Colonic mucosa (tissue), 4 donors: Measurements from ENCODE around the gene DBH. TPM values are rescaled to one million over a fixed set of nuclear protein-coding genes. Genes with fewer than 3 reads are reported as not detected.

Source experiments
- DNase-seq: peaks from one replicate; pipeline ENCODE4 v3.0.0-alpha.2; 2020
- H3K27ac ChIP-seq: fragments of 200-600 bp; one replicate; pipeline ENCODE4 v1.8.0; 2021
- H3K27me3 ChIP-seq: fragments of 200-600 bp; one replicate; pipeline ENCODE4 v1.8.0; 2021
- H3K36me3 ChIP-seq: fragments of 200-600 bp; one replicate; pipeline ENCODE4 v1.8.0; 2021
- H3K4me1 ChIP-seq: fragments of 200-600 bp; one replicate; pipeline ENCODE4 v1.8.0; 2021; ENCODE audit warnings: mild to moderate bottlenecking
- H3K4me3 ChIP-seq: fragments of 200-600 bp; one replicate; pipeline ENCODE4 v1.8.0; 2021
- H3K9ac ChIP-seq, 2 donors: one replicate each; pipeline ENCODE4 v1.7.0; 2013; ENCODE audit warnings: control low read depth in 2 of 2, low read depth in 2 of 2, low read length in 2 of 2
- H3K9me3 ChIP-seq: fragments of 200-600 bp; one replicate; pipeline ENCODE4 v1.8.0; 2021
- CTCF ChIP-seq: fragments of 200-600 bp; IDR thresholded peaks from one replicate; pipeline ENCODE4 v1.8.0; 2022; ENCODE audit warnings: antibody characterized with exemption, mild to moderate bottlenecking
- intact Hi-C: fragments of 100-400 bp; cut with DNase I; formaldehyde crosslinking; loops from one replicate; pipeline ENCODE4 v1.14.1; 2022
- total RNA-seq, 2 donors: library from RNA; stranded (reverse); fragmentation: NEBNext Ultra II Directional in 1 of 2; extraction: Animal tissue kit (Norgen Biotek cat#: 25700) in 1 of 2; gene quantifications; one replicate each; pipeline ENCODE4 v1.2.1, GENCODE V29; 2021
- donor health status: healthy.
- donor health status: DM: no; HTN: no; CAD: no.
- donor health status: DM: no; HTN: no; CAD: no.

The DBH gene
- total RNA-seq, 2 donors from 2014 or later: not detected

GRCh38 chr9:133615606-133616188, 20.5 kb upstream of the DBH start:
- Histone ChIP-seq H3K27ac (no peak overlapping the region), H3K4me3 (no peak overlapping the region), H3K27me3 (no peaks in the 10 kb centered on the region), H3K36me3 (no peaks in the 10 kb centered on the region), H3K9me3 (no peaks in the 10 kb centered on the region), H3K9ac (no peak overlapping the region), H3K4me1 (no peaks in the 10 kb centered on the region)
- no peak for TF ChIP-seq CTCF
- DNase-seq: no peak
- intact Hi-C loops: no loop called here

GRCh38 chr9:133616643-133617405, 19.3 kb upstream of the DBH start:
- no peak overlapping the region for H3K27ac ChIP-seq
- no peak for DNase-seq
- H3K27me3 ChIP-seq: no peaks in the 10 kb centered on the region

GRCh38 chr9:133618726-133619125, 17.4 kb upstream of the DBH start:
- H3K9ac ChIP-seq: no peak overlapping the region

More at GRCh38 chr9:133616643-133617405, 19.3 kb upstream of the DBH start:
- H3K36me3 ChIP-seq: no peaks in the 10 kb centered on the region
- H3K9ac ChIP-seq: no peak overlapping the region
- TF ChIP-seq CTCF: no peak
- no peaks in the 10 kb centered on the region for H3K4me1 ChIP-seq
- intact Hi-C loops: no loop called here
- H3K4me3 ChIP-seq: no peak overlapping the region
- H3K9me3 ChIP-seq: no peaks in the 10 kb centered on the region

GRCh38 chr9:133619791-133620190, 16.4 kb upstream of the DBH start:
- Histone ChIP-seq H3K9ac (no peak overlapping the region), H3K36me3 (no peaks in the 10 kb centered on the region), H3K4me3 (no peak overlapping the region), H3K9me3 (no peaks in the 10 kb centered on the region), H3K27ac (no peak overlapping the region), H3K27me3 (no peaks in the 10 kb centered on the region), H3K4me1 (no peaks in the 10 kb centered on the region)
- intact Hi-C loops: no loop called here
- DNase-seq: no peak
- no peak for TF ChIP-seq CTCF

More at GRCh38 chr9:133618726-133619125, 17.4 kb upstream of the DBH start:
- no peaks in the 10 kb centered on the region for H3K36me3 ChIP-seq
- no peak overlapping the region for H3K4me3 ChIP-seq
- H3K27me3 ChIP-seq: no peaks in the 10 kb centered on the region
- H3K4me1 ChIP-seq: no peaks in the 10 kb centered on the region
- no peak for TF ChIP-seq CTCF
- H3K27ac ChIP-seq: no peak overlapping the region
- intact Hi-C loops: no loop called here
- no peaks in the 10 kb centered on the region for H3K9me3 ChIP-seq
- no peak for DNase-seq

- H3K27me3 ChIP-seq: no peaks in the 10 kb centered on the region
- no peak for DNase-seq
- TF ChIP-seq CTCF: no peak
- no peaks in the 10 kb centered on the region for H3K4me1 ChIP-seq
- no peaks in the 10 kb centered on the region for H3K9me3 ChIP-seq
- H3K36me3 ChIP-seq: no peaks in the 10 kb centered on the region
- H3K4me3 ChIP-seq: no peak overlapping the region
- no peak overlapping the region for H3K9ac ChIP-seq
- no peak overlapping the region for H3K27ac ChIP-seq
- intact Hi-C loops: no loop called here
Observed at GRCh38 chr9:133621725-133622267, 14.4 kb upstream of the DBH start.
